Measurements from ENCODE around the gene CFAP70.

CFAP70 gene

DNA sequence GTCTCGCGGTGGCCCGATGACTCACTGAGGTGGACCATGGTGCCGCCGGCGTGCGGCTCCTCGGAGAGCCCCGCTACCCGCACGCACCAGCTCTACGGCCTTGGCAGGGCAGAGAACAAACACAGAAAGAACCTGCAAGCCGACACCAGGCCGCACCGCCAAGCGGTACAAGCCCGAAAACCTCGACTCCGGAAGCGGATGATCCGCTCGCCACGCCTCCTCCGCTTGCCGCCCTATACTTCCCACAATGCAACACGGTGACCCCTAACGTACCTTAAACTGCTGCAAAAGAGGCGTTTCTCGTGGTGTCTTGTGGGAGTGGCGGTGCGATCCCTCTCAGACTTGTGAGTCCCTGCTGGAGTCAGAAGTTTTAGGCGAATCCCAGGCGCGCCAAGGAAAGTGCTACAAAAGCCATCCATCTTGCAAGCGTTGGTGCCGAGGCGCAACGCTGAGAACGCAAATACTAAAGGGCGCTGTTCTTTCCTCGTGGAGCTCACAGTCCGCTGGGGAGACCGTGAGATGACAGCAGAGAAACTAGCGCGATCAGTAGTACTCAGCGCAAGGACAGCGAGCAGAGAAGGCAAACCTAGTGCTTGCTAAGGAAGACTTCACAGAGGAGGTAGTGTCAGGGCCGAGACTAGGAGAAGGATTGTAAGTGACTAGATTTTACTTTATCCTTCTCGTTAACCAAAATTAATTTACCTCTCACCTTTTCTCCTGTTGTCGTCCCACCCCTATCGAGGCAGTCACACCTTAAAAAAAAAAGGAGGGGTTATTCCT is 106.0 kb downstream of the CFAP70 start, which contains the start of gene MRPS16:
Gene MRPS16 (minus strand): TSS at position 200 of the 780 bp plus-strand sequence. CDS start 162 bp downstream, at position 38.
- H3K9me3 ChIP-seq = no peaks in the 10 kb centered on the region
- TF ChIP-seq, protein P1, sequence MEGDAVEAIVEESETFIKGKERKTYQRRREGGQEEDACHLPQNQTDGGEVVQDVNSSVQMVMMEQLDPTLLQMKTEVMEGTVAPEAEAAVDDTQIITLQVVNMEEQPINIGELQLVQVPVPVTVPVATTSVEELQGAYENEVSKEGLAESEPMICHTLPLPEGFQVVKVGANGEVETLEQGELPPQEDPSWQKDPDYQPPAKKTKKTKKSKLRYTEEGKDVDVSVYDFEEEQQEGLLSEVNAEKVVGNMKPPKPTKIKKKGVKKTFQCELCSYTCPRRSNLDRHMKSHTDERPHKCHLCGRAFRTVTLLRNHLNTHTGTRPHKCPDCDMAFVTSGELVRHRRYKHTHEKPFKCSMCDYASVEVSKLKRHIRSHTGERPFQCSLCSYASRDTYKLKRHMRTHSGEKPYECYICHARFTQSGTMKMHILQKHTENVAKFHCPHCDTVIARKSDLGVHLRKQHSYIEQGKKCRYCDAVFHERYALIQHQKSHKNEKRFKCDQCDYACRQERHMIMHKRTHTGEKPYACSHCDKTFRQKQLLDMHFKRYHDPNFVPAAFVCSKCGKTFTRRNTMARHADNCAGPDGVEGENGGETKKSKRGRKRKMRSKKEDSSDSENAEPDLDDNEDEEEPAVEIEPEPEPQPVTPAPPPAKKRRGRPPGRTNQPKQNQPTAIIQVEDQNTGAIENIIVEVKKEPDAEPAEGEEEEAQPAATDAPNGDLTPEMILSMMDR (IDR thresholded peaks at IDR 0.05) = peak; percentile 45
- H3K4me1 ChIP-seq (ENCODE audit: control insufficient read depth in 1 of 2, insufficient read depth in 1 of 2, low read depth in 1 of 2, low read length in 1 of 2) = peaks cover 17 to 19% of the 10 kb centered on the region in 2 experiments
- H3K27me3 ChIP-seq = no peaks in the 10 kb centered on the region
- peak within 1 kb of the TSS; percentile 85 to 92 for H3K4me3 ChIP-seq (ENCODE audit: low read depth in 1 of 2, low read length in 1 of 2)
- H3K36me3 ChIP-seq = no peaks in the 10 kb centered on the region
- peak within 1 kb of the TSS; percentile 88 for H3K27ac ChIP-seq

DNA sequence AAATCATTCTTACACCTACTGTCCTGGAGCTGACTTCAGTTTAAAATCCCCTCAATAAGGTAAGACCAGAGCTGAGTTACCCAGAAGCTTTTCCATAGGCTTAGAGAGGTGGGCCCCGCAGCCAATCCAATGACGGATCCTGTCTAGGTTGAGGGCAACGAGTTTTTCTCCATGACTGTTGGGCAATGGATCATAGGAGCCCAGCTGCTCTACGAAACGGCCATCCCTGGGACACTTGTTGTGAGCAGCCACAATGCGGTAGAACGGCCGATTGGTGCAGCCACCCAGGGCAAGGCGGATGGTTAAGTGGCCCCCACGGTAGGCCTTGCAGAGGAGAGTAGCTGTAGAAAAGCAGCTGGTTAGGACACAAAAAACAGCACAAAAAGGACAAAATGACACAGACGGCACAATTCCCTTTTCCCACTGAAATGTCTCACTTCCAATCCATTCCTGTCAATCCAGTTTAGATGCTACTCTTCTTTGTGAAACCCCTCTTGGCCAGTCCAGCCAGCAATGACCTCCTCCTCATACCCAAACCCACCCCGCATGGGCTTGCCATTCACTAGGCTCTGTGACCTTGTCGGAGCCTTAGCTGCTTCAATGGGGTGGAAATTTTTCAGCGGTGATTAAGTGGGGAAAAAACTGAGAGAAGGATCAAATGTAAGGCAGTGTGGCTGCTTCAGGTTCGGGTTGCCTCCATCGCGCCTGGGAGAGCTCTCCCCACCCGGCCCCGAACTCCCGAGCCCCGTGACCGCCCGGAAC is 106.8 kb downstream of the CFAP70 start:
- peak overlapping the region; percentile 85 to 92 for H3K4me3 ChIP-seq (ENCODE audit: low read depth in 1 of 2, low read length in 1 of 2)
- H3K9me3 ChIP-seq = no peaks in the 10 kb centered on the region
- H3K4me1 ChIP-seq (ENCODE audit: control insufficient read depth in 1 of 2, insufficient read depth in 1 of 2, low read depth in 1 of 2, low read length in 1 of 2) = peaks cover 22 to 24% of the 10 kb centered on the region in 2 experiments
- peak overlapping the region; percentile 88 for H3K27ac ChIP-seq
- TF ChIP-seq, protein P1 (IDR thresholded peaks at IDR 0.05) = no peak
- no peaks in the 10 kb centered on the region for H3K36me3 ChIP-seq
- no peaks in the 10 kb centered on the region for H3K27me3 ChIP-seq

DNA sequence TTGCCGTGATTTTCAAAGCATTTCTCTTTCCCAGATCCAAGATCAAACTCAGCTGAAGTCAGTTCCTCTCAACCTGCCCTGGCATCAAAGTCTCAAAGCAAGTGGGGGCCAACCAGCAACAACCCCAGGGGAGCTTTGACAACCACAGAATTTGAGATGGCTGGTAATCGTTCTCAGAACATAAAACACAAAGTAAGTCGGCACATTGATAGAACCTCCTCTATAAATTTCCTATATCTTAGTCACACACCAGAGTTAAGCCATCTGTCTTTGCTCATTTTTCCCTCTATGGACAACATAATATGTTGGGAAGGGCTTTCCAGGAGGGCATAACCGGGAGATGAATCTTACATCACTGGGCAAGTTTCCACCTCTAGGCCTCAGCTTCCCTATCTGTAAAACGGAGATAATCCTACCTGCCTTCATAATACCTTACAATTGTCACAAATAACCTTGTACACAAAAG is 110.4 kb downstream of the CFAP70 start:
- no peaks in the 10 kb centered on the region for H3K9me3 ChIP-seq
- H3K27me3 ChIP-seq = no peaks in the 10 kb centered on the region
- H3K27ac ChIP-seq = peak overlapping the region; percentile 4
- H3K36me3 ChIP-seq = no peaks in the 10 kb centered on the region
- no peak overlapping the region for H3K4me3 ChIP-seq (ENCODE audit: low read depth in 1 of 2, low read length in 1 of 2)
- peaks cover 29 to 30% of the 10 kb centered on the region in 2 experiments for H3K4me1 ChIP-seq (ENCODE audit: control insufficient read depth in 1 of 2, insufficient read depth in 1 of 2, low read depth in 1 of 2, low read length in 1 of 2)
- TF ChIP-seq, protein P1 (IDR thresholded peaks at IDR 0.05) = no peak

DNA sequence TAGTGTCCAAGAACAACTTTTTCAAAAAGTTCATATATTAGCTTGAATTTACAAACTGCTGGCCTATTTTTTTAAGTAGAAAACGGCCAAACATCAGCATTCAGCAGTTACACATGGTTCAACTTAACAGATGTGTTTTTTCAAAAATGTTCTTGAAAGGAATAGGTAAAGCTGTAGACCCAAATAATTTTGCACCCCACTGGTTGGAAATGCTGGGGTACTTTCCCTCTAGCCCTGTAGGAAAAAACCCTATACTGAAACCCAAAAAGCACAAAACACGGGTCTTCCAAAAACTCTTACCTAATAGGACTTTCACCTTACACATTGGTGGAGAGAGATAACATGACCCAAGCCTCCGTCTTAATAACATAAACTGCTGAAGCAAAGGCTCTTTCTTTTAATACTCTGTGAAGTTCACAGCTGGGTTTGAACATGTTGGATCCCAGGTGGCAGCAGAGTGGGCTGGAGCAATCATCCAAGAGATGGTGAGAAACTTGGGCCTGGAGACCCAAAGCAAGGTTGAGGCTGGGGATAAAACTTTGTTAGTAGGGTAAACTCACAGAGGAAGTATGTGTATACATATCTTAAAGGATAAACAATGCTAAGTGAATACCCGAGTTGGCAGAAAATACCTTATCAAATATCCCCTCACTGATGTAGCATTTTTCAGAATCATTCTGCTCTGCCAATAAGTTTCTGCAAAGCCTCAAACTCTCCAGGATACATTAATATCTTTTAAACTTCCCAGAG is 111.0 kb downstream of the CFAP70 start:
- peak overlapping the region; percentile 75 for H3K27ac ChIP-seq
- TF ChIP-seq, protein P1 (IDR thresholded peaks at IDR 0.05) = no peak
- H3K36me3 ChIP-seq = peaks cover 4% of the 10 kb centered on the region
- H3K27me3 ChIP-seq = no peaks in the 10 kb centered on the region
- peak overlapping the region; percentile 83 to 84 for H3K4me3 ChIP-seq (ENCODE audit: low read depth in 1 of 2, low read length in 1 of 2)
- H3K4me1 ChIP-seq (ENCODE audit: control insufficient read depth in 1 of 2, insufficient read depth in 1 of 2, low read depth in 1 of 2, low read length in 1 of 2) = peaks cover 23 to 24% of the 10 kb centered on the region in 2 experiments
- H3K9me3 ChIP-seq = no peaks in the 10 kb centered on the region
